Fibroblast of skin of left quadriceps (primary cell): ENCODE data around the gene LDB1.

ENCODE experiments used
- DNase-seq, 2 experiments: peaks; one replicate each; pipeline ENCODE4 v3.0.0-alpha.2; 2013; ENCODE audit warnings: low read depth in 2 of 2

The LDB1 gene

DNA sequence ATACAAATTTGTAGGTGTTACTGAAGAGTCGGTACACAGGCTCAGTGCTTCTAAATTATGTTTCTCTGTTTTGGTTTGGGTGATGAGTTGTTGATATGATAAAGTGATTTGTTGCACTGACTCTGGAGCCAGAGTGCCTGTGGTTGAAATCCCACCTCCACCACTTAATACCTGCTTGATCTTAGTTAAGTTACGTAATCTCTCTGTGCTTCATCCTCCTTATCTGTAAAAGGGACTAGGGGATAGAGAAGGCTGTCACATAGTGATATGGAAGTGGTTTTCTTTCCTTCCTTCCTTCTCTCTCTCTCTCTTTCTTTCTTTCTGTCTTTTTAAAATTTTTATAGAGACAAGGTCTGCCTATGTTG, 55.7 kb downstream of the LDB1 start:
- DNase-seq = no peak

GRCh38 chr10:102059987-102060386, 60.2 kb downstream of the LDB1 start:
- no peak for DNase-seq
